ENCODE data around the gene PLPPR5.

PLPPR5 gene

GRCh38 chr1:98860329-98860728 lies 144.3 kb downstream of the PLPPR5 start:
- FAIRE-seq, result no peak
- no peak for DNase-seq (ENCODE audit: insufficient read length, low spot score)

GRCh38 chr1:98854137-98854536 lies 150.5 kb downstream of the PLPPR5 start:
- no peak for FAIRE-seq

GRCh38 chr1:98849969-98850636 lies 154.6 kb downstream of the PLPPR5 start:
- DNase-seq (ENCODE audit: insufficient read length, low spot score) (no peak), FAIRE-seq (peak; percentile 49)

More at GRCh38 chr1:98854137-98854536, 150.5 kb downstream of the PLPPR5 start:
- DNase-seq (ENCODE audit: insufficient read length, low spot score), result no peak

- DNase-seq (ENCODE audit: insufficient read length, low spot score) (no peak), FAIRE-seq (no peak)
Measured at GRCh38 chr1:98842241-98842640, 162.4 kb downstream of the PLPPR5 start.
